ENCODE measurements around the gene GDI2.

- TF ChIP-seq CTCF (IDR thresholded peaks at IDR 0.05; ENCODE audit: low read length) (no peak), EZH2 (IDR thresholded peaks at IDR 0.05; ENCODE audit: borderline replicate concordance, low read length) (no peak)
These were observed 31.1 kb downstream of the GDI2 start for GRCh38 chr10:5782174-5782573.
